SK-N-SH (cell line): ENCODE measurements around the gene CNTFR.

Source experiments
- EP300 ChIP-seq, 2 experiments: IDR thresholded peaks; 2 replicates each; pipeline versions ENCODE4 v1.4.0 to v1.6.1; 2012; ENCODE audit warnings: borderline replicate concordance in 1 of 2, low read depth in 1 of 2, low read length in 1 of 2
- FOXJ3 ChIP-seq: sonication (generic); formaldehyde crosslinking; IDR thresholded peaks from 2 replicates; pipeline ENCODE4 v1.5.1; 2020; ENCODE audit warnings: mild to moderate bottlenecking, missing genetic modification reagents
- FOXM1 ChIP-seq: IDR thresholded peaks from 2 replicates; pipeline ENCODE4 v1.4.0; 2012; ENCODE audit warnings: low read depth, mild to moderate bottlenecking
- GABPA ChIP-seq: IDR thresholded peaks from 2 replicates; pipeline ENCODE4 v1.4.0; 2012; ENCODE audit warnings: low read depth, mild to moderate bottlenecking
- JUND ChIP-seq: IDR thresholded peaks from 2 replicates; pipeline ENCODE4 v1.4.0; 2012
- MXI1 ChIP-seq: IDR thresholded peaks from 2 replicates; pipeline ENCODE4 v1.6.1; 2012; ENCODE audit warnings: mild to moderate bottlenecking, low read depth, low read length, improper control_type of control experiment
- NFIC ChIP-seq: IDR thresholded peaks from 2 replicates; pipeline ENCODE4 v1.4.0; 2012; ENCODE audit warnings: borderline replicate concordance
- POLR2AphosphoS5 ChIP-seq: IDR thresholded peaks from 2 replicates; pipeline ENCODE4 v1.6.1; 2012; ENCODE audit warnings: low read depth, low read length
- RAD21 ChIP-seq: IDR thresholded peaks from 2 replicates; pipeline ENCODE4 v1.6.1; 2012; ENCODE audit warnings: mild to moderate bottlenecking, low read length
- RCOR1 ChIP-seq: fragments of 150-350 bp; IDR thresholded peaks from 2 replicates; pipeline ENCODE4 v1.6.1; 2017; ENCODE audit warnings: antibody characterized with exemption, low read length
- TAF1 ChIP-seq: IDR thresholded peaks from 2 replicates; pipeline ENCODE4 v1.6.1; 2012; ENCODE audit warnings: low read depth, mild to moderate bottlenecking, low read length, moderate library complexity, borderline replicate concordance
- TF ChIP-seq, protein P1 (sequence below): IDR thresholded peaks from 2 replicates; pipeline ENCODE4 v1.4.0; 2012; ENCODE audit warnings: low read depth, borderline replicate concordance
- TF ChIP-seq, protein P2 (sequence below): fragments of 200-600 bp; sonication (generic); IDR thresholded peaks from 2 replicates; pipeline ENCODE4 v1.6.1; 2017; ENCODE audit warnings: antibody characterized with exemption, mild to moderate bottlenecking, moderate library complexity
- TF ChIP-seq, protein P3 (sequence below): fragments of 150-350 bp; IDR thresholded peaks from 2 replicates; pipeline ENCODE4 v1.6.1; 2016; ENCODE audit warnings: mild to moderate bottlenecking, low read depth, low read length

DNA sequence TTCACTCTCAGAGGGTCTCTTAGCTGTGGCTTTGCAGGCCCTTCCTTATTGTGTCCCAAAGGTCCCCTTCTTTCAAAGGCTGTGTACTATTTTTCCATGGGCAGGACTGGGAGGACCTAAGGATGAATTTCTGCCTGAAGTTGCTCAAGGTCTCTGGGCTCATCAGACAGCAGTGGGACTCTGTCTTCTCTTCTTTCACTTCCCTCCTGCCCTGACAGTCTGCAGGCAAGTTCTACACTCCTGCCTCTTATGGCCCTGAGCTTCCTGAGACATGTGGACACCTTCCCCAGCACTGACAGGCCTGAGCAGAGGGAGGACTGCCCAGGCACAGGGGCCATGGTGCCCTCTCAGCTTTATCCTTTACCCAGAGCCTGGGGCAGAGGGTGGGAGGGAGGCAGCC lies 81.6 kb downstream of the CNTFR start:
- TF ChIP-seq JUND (no peak), FOXM1 (no peak), GABPA (no peak), RAD21 (no peak), EP300 (IDR thresholded peaks at IDR 0.05; ENCODE audit: borderline replicate concordance in 1 of 2, low read depth in 1 of 2, low read length in 1 of 2) (no peak), NFIC (no peak), POLR2AphosphoS5 (no peak), RCOR1 (no peak), MXI1 (no peak), FOXJ3 (no peak), TAF1 (no peak)
- TF ChIP-seq, protein P1, sequence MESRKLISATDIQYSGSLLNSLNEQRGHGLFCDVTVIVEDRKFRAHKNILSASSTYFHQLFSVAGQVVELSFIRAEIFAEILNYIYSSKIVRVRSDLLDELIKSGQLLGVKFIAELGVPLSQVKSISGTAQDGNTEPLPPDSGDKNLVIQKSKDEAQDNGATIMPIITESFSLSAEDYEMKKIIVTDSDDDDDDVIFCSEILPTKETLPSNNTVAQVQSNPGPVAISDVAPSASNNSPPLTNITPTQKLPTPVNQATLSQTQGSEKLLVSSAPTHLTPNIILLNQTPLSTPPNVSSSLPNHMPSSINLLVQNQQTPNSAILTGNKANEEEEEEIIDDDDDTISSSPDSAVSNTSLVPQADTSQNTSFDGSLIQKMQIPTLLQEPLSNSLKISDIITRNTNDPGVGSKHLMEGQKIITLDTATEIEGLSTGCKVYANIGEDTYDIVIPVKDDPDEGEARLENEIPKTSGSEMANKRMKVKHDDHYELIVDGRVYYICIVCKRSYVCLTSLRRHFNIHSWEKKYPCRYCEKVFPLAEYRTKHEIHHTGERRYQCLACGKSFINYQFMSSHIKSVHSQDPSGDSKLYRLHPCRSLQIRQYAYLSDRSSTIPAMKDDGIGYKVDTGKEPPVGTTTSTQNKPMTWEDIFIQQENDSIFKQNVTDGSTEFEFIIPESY: no peak
- TF ChIP-seq, protein P2, sequence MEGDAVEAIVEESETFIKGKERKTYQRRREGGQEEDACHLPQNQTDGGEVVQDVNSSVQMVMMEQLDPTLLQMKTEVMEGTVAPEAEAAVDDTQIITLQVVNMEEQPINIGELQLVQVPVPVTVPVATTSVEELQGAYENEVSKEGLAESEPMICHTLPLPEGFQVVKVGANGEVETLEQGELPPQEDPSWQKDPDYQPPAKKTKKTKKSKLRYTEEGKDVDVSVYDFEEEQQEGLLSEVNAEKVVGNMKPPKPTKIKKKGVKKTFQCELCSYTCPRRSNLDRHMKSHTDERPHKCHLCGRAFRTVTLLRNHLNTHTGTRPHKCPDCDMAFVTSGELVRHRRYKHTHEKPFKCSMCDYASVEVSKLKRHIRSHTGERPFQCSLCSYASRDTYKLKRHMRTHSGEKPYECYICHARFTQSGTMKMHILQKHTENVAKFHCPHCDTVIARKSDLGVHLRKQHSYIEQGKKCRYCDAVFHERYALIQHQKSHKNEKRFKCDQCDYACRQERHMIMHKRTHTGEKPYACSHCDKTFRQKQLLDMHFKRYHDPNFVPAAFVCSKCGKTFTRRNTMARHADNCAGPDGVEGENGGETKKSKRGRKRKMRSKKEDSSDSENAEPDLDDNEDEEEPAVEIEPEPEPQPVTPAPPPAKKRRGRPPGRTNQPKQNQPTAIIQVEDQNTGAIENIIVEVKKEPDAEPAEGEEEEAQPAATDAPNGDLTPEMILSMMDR: no peak
- TF ChIP-seq, protein P3, sequence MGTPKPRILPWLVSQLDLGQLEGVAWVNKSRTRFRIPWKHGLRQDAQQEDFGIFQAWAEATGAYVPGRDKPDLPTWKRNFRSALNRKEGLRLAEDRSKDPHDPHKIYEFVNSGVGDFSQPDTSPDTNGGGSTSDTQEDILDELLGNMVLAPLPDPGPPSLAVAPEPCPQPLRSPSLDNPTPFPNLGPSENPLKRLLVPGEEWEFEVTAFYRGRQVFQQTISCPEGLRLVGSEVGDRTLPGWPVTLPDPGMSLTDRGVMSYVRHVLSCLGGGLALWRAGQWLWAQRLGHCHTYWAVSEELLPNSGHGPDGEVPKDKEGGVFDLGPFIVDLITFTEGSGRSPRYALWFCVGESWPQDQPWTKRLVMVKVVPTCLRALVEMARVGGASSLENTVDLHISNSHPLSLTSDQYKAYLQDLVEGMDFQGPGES: no peak
